GM12892 (cell line): ENCODE results near the gene GRAMD1B. TPM values are rescaled to one million over a fixed set of nuclear protein-coding genes. Genes with fewer than 3 reads are reported as not detected.

Source experiments
- DNase-seq: peaks from one replicate; pipeline ENCODE4 v3.0.0; 2011; ENCODE audit not compliant: insufficient read length
- FAIRE-seq: peaks from 2 replicates; lab custom pipeline; 2011; peaks lifted over from hg19 to GRCh38; lab: Jason Lieb, UNC
- POLR2A ChIP-seq: IDR thresholded peaks from 2 replicates; pipeline ENCODE4 v1.6.1; 2011; ENCODE audit warnings: low read depth, low read length, control low read depth
- POLR2AphosphoS5 ChIP-seq: IDR thresholded peaks from 2 replicates; pipeline ENCODE4 v1.6.1; 2011; ENCODE audit warnings: low read depth, low read length, control low read depth
- TAF1 ChIP-seq: IDR thresholded peaks from 2 replicates; pipeline ENCODE4 v1.6.1; 2011; ENCODE audit warnings: low read depth, mild to moderate bottlenecking, control low read depth, low read length, borderline replicate concordance
- polyA plus RNA-seq: library from polyadenylated mRNA; unstranded; fragments of >200 nt; gene quantifications from one replicate; pipeline ENCODE4 v1.2.1, GENCODE V29; 2012; ENCODE audit warnings: missing spikeins, inconsistent platforms; ENCODE audit not compliant: missing spikeins

The GRAMD1B gene
- polyA plus RNA-seq = 15.5 TPM

GRCh38 chr11:123429913-123430720 is at the start of gene GRAMD1B:
Gene GRAMD1B (plus strand): TSS chr11:123430269. CDS start chr11:123430793, 524 bp downstream.
- no peak; the same call in 1 of the 2 replicates for TF ChIP-seq POLR2A
- no peak for TF ChIP-seq POLR2AphosphoS5
- TF ChIP-seq TAF1 = no peak

GRCh38 chr11:123381149-123381548 is 48.9 kb upstream of the GRAMD1B start:
- DNase-seq (no peak), FAIRE-seq (no peak)
- TF ChIP-seq POLR2AphosphoS5 (no peak), POLR2A (no peak), TAF1 (no peak)

More at GRCh38 chr11:123429913-123430720, at the start of gene GRAMD1B:
- FAIRE-seq = peak; percentile 75
- peak; percentile 74 for DNase-seq

DNA sequence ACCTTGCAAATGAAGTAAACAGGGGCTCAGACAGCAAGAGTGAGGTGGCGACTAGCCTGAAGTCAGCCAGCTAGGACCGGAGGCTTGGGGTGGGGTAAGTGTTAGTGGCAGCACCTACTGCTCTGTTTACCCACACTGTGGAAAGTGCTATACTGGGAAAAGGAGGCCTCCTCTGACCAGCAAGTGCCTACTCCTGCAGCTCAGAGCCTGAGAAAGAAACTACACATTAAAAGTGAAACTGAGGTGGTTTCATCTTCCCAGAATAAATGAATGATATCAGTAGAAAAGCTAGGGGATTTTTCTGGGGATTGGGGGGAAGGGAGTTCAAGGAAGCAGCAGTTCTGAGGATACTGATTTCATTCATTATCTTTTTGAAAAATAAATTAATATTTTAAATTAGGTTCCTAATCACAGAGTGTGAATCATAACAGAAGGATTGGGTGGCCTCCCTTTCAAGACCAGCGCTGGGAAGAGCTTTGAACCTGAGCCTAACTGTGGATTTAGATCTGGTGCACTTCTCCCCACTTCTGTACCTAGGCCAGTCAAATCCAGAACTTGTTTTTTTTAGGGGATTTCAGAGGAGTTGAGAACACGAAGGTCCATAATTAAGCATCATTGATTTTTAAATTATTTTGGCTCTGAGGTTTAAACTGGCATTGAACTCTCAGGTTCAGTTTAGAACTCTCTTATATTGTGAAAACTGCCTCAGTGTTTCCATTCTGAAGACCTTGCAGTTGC is 48.1 kb upstream of the GRAMD1B start:
- peak; percentile 96 for FAIRE-seq
- DNase-seq = no peak
- TF ChIP-seq POLR2A (peak; percentile 30; the same call in 1 of the 2 replicates), TAF1 (no peak)

DNA sequence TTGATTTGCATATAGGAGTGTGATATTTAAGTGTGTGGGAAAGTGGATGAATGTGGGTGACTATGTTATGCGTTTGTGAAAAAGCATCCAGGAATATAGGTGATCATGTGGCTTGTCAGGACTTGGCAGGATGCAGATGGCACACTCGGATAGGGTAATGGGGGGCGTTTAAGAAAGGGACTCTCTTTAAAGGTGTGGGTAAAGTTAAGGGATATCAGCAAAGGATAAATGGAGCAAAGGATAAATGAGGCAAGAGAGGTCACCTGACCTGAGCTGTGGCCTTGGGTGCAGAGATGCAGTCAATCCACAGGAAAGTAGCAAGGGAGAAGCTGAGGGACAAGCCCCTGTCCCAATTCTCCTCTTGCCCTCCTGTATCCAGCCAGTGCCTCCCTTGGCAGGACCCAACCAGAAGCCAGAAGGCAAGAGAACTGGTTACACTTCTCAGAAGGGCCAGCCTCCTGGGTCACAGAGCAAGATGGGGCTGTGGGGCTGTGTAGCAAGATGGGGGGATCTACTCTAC is 47.5 kb upstream of the GRAMD1B start:
- TF ChIP-seq POLR2AphosphoS5 = no peak
- TF ChIP-seq TAF1 = no peak
- TF ChIP-seq POLR2A = no peak
- no peak for DNase-seq
- FAIRE-seq = no peak

GRCh38 chr11:123384116-123384515 is 46.0 kb upstream of the GRAMD1B start:
- peak; percentile 88 for FAIRE-seq
- DNase-seq = no peak
- TF ChIP-seq POLR2AphosphoS5 (no peak), POLR2A (no peak)

- DNase-seq (no peak), FAIRE-seq (peak; percentile 21)
- TF ChIP-seq POLR2A (no peak), TAF1 (no peak), POLR2AphosphoS5 (no peak)
Measured at GRCh38 chr11:123386796-123387510, 43.1 kb upstream of the GRAMD1B start.

DNA sequence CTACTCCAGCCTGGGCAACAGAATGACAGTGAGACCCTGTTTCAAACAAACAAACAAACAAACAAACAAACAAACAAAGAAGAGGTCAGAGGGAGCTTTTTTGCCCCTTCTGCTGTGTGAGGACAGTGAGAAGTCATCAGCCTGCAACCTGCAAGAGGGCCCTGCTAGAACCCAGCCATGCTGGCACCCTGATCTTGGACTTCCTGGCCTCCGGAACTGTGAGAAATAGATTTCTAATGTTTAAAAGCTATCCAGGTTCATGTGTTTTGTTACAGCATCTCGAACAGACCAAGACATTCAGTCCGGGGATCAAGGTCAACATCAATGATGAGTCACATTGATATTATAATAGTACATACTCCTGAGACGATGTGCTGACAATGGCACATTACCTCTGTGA is 41.4 kb upstream of the GRAMD1B start:
- DNase-seq (no peak), FAIRE-seq (peak; percentile 33)
- TF ChIP-seq POLR2AphosphoS5 (no peak), TAF1 (no peak), POLR2A (no peak)

GRCh38 chr11:123390146-123390545 is 39.9 kb upstream of the GRAMD1B start:
- FAIRE-seq (no peak), DNase-seq (no peak)
- no peak for TF ChIP-seq POLR2AphosphoS5
- no peak for TF ChIP-seq TAF1
- TF ChIP-seq POLR2A = no peak

- no peak for DNase-seq
Measured at GRCh38 chr11:123391646-123392348, 38.3 kb upstream of the GRAMD1B start.

DNA sequence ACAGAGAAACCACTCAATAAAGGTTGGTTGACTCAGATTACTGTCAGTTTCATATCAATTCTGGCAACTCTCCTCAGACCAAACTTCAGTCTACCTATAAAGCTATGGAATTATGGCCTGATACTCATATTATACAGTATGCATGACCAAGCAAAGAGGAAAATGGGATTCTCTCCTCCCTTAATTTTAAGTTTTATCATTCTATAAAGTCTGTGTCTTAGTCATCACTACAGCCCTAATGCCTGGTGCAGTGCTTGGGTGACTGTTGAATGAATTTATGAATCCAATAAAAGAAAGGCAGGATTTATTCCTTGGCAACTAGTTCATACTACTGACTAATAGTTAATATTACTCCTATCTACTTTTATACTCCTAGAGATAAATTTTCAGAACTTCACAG is 37.6 kb upstream of the GRAMD1B start:
- TF ChIP-seq TAF1 (no peak), POLR2A (no peak), POLR2AphosphoS5 (no peak)
- FAIRE-seq = no peak
- DNase-seq = no peak

More at GRCh38 chr11:123391646-123392348, 38.3 kb upstream of the GRAMD1B start:
- peak; percentile 83 for FAIRE-seq
- TF ChIP-seq POLR2A (no peak), TAF1 (no peak), POLR2AphosphoS5 (no peak)

- DNase-seq (no peak), FAIRE-seq (peak; percentile 83)
- TF ChIP-seq TAF1 (no peak), POLR2AphosphoS5 (no peak), POLR2A (no peak)
Measured at GRCh38 chr11:123392844-123393243, 37.2 kb upstream of the GRAMD1B start.
